Esophagus (tissue), 2 donors: Measurements from ENCODE around the gene BRD3OS. TPM values are rescaled to one million over a fixed set of nuclear protein-coding genes. Genes with fewer than 3 reads are reported as not detected.

Source experiments
- H3K27ac ChIP-seq, 2 donors: one replicate each; pipeline ENCODE4 v1.5.1; 2013; ENCODE audit warnings: low read depth in 2 of 2, mild to moderate bottlenecking in 2 of 2, inconsistent platforms in 1 of 2, low read length in 1 of 2, moderate library complexity in 1 of 2
- H3K27me3 ChIP-seq, 2 donors: one replicate each; pipeline ENCODE4 v1.6.1; 2013; ENCODE audit warnings: low read length in 2 of 2, control low read depth in 1 of 2, mild to moderate bottlenecking in 1 of 2; ENCODE audit not compliant: insufficient read depth in 2 of 2, control insufficient read depth in 1 of 2
- H3K36me3 ChIP-seq, 2 donors: one replicate each; pipeline ENCODE4 v1.6.1; 2013; ENCODE audit warnings: low read length in 1 of 2; ENCODE audit not compliant: control insufficient read depth in 2 of 2, insufficient read depth in 2 of 2
- H3K4me1 ChIP-seq, 2 donors: one replicate each; pipeline ENCODE4 v1.6.1; 2013; ENCODE audit warnings: low read length in 1 of 2; ENCODE audit not compliant: control insufficient read depth in 2 of 2, insufficient read depth in 2 of 2
- H3K4me3 ChIP-seq, 2 donors: one replicate each; pipeline ENCODE4 v1.5.1; 2013; ENCODE audit warnings: low read length in 2 of 2, mild to moderate bottlenecking in 2 of 2, low read depth in 1 of 2, moderate library complexity in 1 of 2
- H3K9me3 ChIP-seq, 2 donors: one replicate each; pipeline ENCODE4 v1.6.1; 2013; ENCODE audit warnings: mild to moderate bottlenecking in 2 of 2, low read depth in 1 of 2, low read length in 1 of 2, moderate library complexity in 1 of 2; ENCODE audit not compliant: control insufficient read depth in 2 of 2, insufficient read depth in 1 of 2
- WGBS, 2 donors: extraction: QIAGEN DNeasy Blood & Tissue Kit; methylation state at CpG; one replicate each; pipeline ENCODE4 v1.1.7; 2013; 5-methylcytosine and 5-hydroxymethylcytosine counted together
- polyA plus RNA-seq, 2 donors: library from polyadenylated mRNA; stranded (reverse); fragments of 200-250 nt; gene quantifications; one replicate each; pipeline ENCODE4 v1.2.3, GENCODE V29; 2013
- donor health status: healthy with polysubstance abuse.
- donor health status: Bipolar disorder and iron deficiency.

Gene BRD3OS
- polyA plus RNA-seq, 2 donors = 2.7 to 3.5 TPM

GRCh38 chr9:134047868-134048581, 22.7 kb downstream of the BRD3OS start:
- Histone ChIP-seq H3K27me3 (no peaks in the 10 kb centered on the region), H3K4me1 (peaks cover 5 to 7% of the 10 kb centered on the region in 2 donors), H3K9me3 (no peaks in the 10 kb centered on the region), H3K36me3 (peaks cover 18 to 74% of the 10 kb centered on the region in 2 donors), H3K4me3 (no peak overlapping the region), H3K27ac (no peak overlapping the region)
- WGBS, 2 donors = 93 to 94% methylated on average over 52 to 53 of the region's 53 CpGs

- no peaks in the 10 kb centered on the region for H3K9me3 ChIP-seq
- 85 to 91% methylated on average over 12 of the region's 12 CpGs for whole genome bisulfite sequencing, 2 donors
- H3K4me1 ChIP-seq = peaks cover 5 to 7% of the 10 kb centered on the region in 2 donors
- no peak overlapping the region for H3K4me3 ChIP-seq
- H3K36me3 ChIP-seq = peaks cover 14 to 77% of the 10 kb centered on the region in 2 donors
- no peak overlapping the region for H3K27ac ChIP-seq
- no peaks in the 10 kb centered on the region for H3K27me3 ChIP-seq
Observed at GRCh38 chr9:134048582-134048968, 23.3 kb downstream of the BRD3OS start.

GRCh38 chr9:134049236-134049635, 24.0 kb downstream of the BRD3OS start:
- H3K36me3 ChIP-seq = peaks cover 14 to 77% of the 10 kb centered on the region in 2 donors
- 50 to 55% methylated on average over 20 of the region's 20 CpGs for WGBS, 2 donors
- H3K9me3 ChIP-seq = no peaks in the 10 kb centered on the region

GRCh38 chr9:134049772-134050588, 24.7 kb downstream of the BRD3OS start:
- H3K36me3 ChIP-seq = peaks cover 14 to 74% of the 10 kb centered on the region in 2 donors
- H3K27ac ChIP-seq = no peak overlapping the region
- no peaks in the 10 kb centered on the region for H3K27me3 ChIP-seq
- no peak overlapping the region for H3K4me3 ChIP-seq
- H3K9me3 ChIP-seq = no peaks in the 10 kb centered on the region
- H3K4me1 ChIP-seq = peaks cover 7 to 10% of the 10 kb centered on the region in 2 donors
- 82 to 83% methylated on average over 28 of the region's 28 CpGs for WGBS, 2 donors

More at GRCh38 chr9:134049236-134049635, 24.0 kb downstream of the BRD3OS start:
- H3K4me3 ChIP-seq = no peak overlapping the region
- no peak overlapping the region for H3K27ac ChIP-seq
- peaks cover 5 to 7% of the 10 kb centered on the region in 2 donors for H3K4me1 ChIP-seq
- no peaks in the 10 kb centered on the region for H3K27me3 ChIP-seq

GRCh38 chr9:134050726-134051125, 25.4 kb downstream of the BRD3OS start:
- Histone ChIP-seq H3K27ac (no peak overlapping the region), H3K4me3 (no peak overlapping the region), H3K27me3 (no peaks in the 10 kb centered on the region), H3K9me3 (no peaks in the 10 kb centered on the region), H3K4me1 (peaks cover 14 to 18% of the 10 kb centered on the region in 2 donors), H3K36me3 (peaks cover 11 to 67% of the 10 kb centered on the region in 2 donors)
- WGBS, 2 donors = 86 to 87% methylated on average over 14 of the region's 14 CpGs

- H3K27ac ChIP-seq = no peak overlapping the region
- WGBS, 2 donors = 85 to 88% methylated on average over 16 of the region's 16 CpGs
Observed at GRCh38 chr9:134051319-134051718, 26.0 kb downstream of the BRD3OS start.

GRCh38 chr9:134052491-134052890, 27.2 kb downstream of the BRD3OS start:
- no peak overlapping the region for H3K27ac ChIP-seq
- 86% methylated on average over 3 of the region's 3 CpGs for WGBS, 2 donors
- H3K4me3 ChIP-seq = no peak overlapping the region
- H3K4me1 ChIP-seq = peaks cover 18 to 28% of the 10 kb centered on the region in 2 donors
- no peaks in the 10 kb centered on the region for H3K27me3 ChIP-seq
- no peaks in the 10 kb centered on the region for H3K9me3 ChIP-seq
- H3K36me3 ChIP-seq = peaks cover 11 to 57% of the 10 kb centered on the region in 2 donors

More at GRCh38 chr9:134051319-134051718, 26.0 kb downstream of the BRD3OS start:
- H3K27me3 ChIP-seq = no peaks in the 10 kb centered on the region
- H3K4me3 ChIP-seq = no peak overlapping the region
- H3K4me1 ChIP-seq = peaks cover 16 to 24% of the 10 kb centered on the region in 2 donors
- no peaks in the 10 kb centered on the region for H3K9me3 ChIP-seq
- H3K36me3 ChIP-seq = peaks cover 11 to 61% of the 10 kb centered on the region in 2 donors

- H3K27ac ChIP-seq = no peak overlapping the region
- no peaks in the 10 kb centered on the region for H3K9me3 ChIP-seq
- no peak overlapping the region for H3K4me3 ChIP-seq
- 87 to 91% methylated on average over 16 of the region's 16 CpGs for WGBS, 2 donors
- H3K4me1 ChIP-seq = peaks cover 18 to 28% of the 10 kb centered on the region in 2 donors
- no peaks in the 10 kb centered on the region for H3K27me3 ChIP-seq
- H3K36me3 ChIP-seq = peaks cover 8 to 53% of the 10 kb centered on the region in 2 donors
Observed at GRCh38 chr9:134052941-134053340, 27.7 kb downstream of the BRD3OS start.

- H3K9me3 ChIP-seq = no peaks in the 10 kb centered on the region
- WGBS, 2 donors = 87 to 88% methylated on average over 25 to 28 of the region's 28 CpGs
- no peak overlapping the region for H3K4me3 ChIP-seq
- H3K36me3 ChIP-seq = peaks cover 3 to 48% of the 10 kb centered on the region in 2 donors
- H3K27ac ChIP-seq = no peak overlapping the region
- H3K4me1 ChIP-seq = peaks cover 18 to 28% of the 10 kb centered on the region in 2 donors
- H3K27me3 ChIP-seq = no peaks in the 10 kb centered on the region
Observed at GRCh38 chr9:134053401-134053871, 28.2 kb downstream of the BRD3OS start.
